Stimulated activated CD8-positive, alpha-beta memory T cell treated with anti-CD3 and anti-CD28 coated beads, Interleukin-2, amount 100 ng/mL, for 48 hours (primary cell): Measurements from ENCODE around the gene PLA2G2C.
"Not testable (repeated sequence)": the region's sequence is repeated elsewhere in the genome, so short reads cannot be mapped to it uniquely, and the experiment has no call there.

ENCODE experiments used
- DNase-seq, 2 donors: peaks; one replicate each; pipeline ENCODE4 v3.0.0-alpha.2; 2020; ENCODE audit warnings: low read depth in 2 of 2

The PLA2G2C gene

GRCh38 chr1:20134995-20135394 is 51.3 kb downstream of the PLA2G2C start:
- no peak for DNase-seq

- DNase-seq: not testable (repeated sequence)
Observed at GRCh38 chr1:20130518-20130917, 55.8 kb downstream of the PLA2G2C start.

DNA sequence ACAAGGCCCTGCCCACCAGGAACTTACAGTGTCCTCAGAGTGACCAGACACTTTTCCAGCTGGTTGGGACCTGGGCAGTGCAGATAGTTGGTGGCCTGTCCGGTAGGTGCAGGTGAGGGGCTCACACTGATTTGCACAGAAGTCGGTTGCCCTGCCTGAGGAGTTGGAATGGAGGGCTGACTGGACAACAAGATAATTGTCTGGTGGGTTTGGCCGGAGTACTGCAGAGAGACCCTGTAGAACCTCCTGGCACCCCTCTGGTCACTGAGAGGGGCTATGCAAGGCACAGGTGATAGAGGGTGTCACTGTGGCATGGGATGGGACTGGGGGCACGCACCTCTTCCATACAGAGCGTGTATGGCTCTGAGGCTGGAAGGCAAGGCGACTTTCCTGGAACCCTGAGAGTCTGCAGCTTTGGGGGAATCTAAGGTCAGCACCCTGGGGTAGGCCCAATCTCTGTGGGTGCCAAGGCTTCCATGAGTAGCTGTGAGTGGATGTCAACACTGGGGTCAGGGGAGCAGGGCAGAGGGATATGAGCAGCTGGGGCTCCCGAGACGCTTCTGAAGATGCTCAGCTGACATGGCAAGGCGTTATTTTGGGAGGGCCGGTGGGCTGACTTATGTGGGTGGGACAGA is 59.4 kb downstream of the PLA2G2C start:
- no peak for DNase-seq

GRCh38 chr1:20126041-20126805 is 60.1 kb downstream of the PLA2G2C start:
- DNase-seq: no peak

GRCh38 chr1:20125100-20125499 is 61.2 kb downstream of the PLA2G2C start:
- no peak for DNase-seq

DNA sequence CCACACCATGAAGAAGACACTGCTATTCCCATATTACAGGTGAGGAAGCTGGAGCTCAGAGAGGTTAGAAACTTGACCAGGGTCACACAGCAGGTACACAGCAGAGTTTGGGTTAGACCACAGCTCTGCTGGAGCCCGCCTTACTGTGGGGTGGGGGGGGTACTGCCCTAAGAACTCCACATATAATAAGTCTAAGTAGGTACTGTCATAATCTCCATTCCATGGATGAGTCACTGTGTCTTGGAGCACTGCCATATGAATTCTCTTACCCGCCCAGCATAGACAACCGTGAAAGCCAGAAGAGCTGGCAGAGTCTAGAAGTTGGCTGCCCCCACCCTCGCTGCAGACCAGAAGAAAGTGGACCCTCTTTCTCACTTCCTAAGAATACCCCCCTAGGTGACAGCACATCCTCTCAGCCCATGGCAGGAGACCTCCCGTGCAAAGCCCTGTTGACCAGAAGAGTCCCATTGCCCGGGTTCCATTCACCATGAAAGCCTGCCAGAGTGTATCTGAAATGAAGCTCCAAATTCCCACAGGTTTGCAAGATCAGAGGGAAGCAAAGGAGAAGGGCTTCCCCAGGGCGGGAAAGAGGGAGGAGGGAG is 61.8 kb downstream of the PLA2G2C start:
- no peak for DNase-seq

GRCh38 chr1:20123722-20124455 is 62.4 kb downstream of the PLA2G2C start:
- DNase-seq: no peak

GRCh38 chr1:20120796-20121195 is 65.5 kb downstream of the PLA2G2C start:
- no peak for DNase-seq

DNA sequence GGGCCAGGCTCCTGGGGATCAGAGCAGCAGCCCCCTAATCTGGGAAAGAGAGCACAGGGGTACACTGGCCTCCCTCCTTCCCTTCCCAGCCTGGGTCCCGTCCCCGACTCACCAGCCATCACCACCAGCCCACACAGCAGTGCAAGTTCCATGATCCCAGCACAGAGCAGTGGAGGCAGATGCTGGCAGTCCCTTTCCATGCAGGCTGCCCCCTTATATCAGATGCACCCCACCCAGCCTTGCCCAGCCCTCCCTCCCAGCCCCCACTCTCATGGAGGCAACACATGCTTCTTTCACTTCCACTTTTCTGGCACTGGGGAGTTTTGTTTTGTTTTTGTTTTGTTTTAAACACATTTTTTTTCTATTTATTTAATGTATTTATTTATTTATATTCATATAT is 67.0 kb downstream of the PLA2G2C start, which contains the start of gene PLA2G2D:
Gene PLA2G2D, minus strand, starts transcription at position 190 of the 400 bp plus-strand sequence. Its CDS starts 38 bp downstream, at position 152.
- DNase-seq: no peak

- no peak for DNase-seq
Observed at GRCh38 chr1:20117236-20117635, 69.1 kb downstream of the PLA2G2C start.

DNA sequence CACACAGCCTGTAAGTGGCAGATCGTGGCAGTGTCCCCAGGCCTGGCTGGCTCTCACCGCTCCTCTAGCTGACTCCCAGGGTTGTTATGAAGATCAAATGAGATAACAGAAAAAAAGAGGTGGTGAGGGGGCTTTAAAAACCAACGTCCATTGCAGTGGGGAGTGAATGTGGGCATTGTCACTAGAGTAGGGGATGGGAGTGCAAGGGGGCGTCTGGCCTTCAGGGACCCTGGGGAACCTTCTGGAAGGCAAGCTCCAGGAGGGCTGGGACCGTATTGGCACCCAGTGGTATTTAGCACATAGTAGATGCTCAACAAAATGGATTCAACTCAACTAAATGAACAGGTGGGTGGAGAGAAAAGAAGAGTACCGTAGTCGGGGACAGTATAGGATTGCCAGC is 70.4 kb downstream of the PLA2G2C start:
- no peak for DNase-seq

DNA sequence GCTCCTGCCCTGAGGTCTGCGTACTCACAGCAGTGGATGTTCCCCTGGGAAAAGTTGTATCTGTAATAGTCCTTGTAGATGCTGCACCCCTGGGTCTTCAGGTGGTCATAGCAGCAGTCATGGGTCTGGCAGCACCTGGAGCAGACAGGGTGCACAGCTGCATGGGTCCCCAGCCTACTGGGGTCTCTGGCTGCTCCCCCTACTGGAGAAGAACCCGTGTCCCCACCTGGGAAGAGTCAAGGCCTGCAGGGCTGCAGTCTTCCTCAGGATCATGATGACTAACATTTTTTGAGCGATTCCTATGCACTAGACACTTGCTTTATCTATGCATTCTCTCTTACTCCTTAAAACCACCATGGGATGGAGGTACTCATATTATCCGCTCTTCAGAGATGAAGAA is 70.8 kb downstream of the PLA2G2C start:
- DNase-seq: no peak

GRCh38 chr1:20114021-20114648 is 72.2 kb downstream of the PLA2G2C start:
- DNase-seq: no peak
